ENCODE data around the gene UTF1.

UTF1 gene

DNA sequence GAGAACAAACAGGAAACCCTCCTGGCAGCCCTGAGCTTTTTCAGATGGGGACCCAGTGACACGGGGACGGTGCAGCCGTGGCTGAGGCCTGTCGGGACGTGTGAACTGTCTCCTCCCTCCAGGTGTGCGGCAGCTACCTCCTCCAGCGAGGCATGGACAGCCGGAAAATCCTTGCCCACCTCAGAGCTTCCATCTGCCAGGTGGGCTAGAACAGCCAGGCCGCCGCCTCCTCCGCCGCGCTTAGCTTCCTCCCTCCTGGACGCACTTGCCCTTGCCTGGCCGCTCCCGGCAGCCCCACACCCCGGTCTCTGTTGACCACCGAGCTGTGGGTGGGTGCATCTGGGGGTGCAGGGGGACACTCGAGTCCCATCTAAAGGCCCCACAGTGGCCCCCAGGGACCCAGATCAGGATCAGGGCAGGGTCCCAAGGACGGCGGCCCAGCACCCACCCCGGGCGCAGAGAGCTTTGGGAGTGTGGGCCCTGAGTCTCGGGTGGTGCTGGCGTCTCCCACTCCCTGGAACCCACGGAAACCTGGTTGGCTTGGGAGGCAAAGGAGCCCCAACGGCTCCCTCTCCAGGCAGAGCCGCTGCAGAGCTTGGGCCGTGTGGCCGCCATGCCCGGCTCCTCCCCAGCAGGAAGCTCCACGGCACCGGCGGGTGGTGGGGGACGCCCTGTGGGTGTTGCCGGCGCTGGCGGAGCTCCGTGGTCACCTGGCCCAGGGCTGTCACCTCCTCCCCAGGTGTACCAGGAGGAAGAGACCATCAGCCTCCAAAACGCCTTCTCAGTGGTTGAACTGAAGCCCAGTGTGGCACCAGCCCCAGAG lies 32.9 kb upstream of the UTF1 start:
- DNase-seq (ENCODE audit: low read depth in 2 of 2) = no peak

DNA sequence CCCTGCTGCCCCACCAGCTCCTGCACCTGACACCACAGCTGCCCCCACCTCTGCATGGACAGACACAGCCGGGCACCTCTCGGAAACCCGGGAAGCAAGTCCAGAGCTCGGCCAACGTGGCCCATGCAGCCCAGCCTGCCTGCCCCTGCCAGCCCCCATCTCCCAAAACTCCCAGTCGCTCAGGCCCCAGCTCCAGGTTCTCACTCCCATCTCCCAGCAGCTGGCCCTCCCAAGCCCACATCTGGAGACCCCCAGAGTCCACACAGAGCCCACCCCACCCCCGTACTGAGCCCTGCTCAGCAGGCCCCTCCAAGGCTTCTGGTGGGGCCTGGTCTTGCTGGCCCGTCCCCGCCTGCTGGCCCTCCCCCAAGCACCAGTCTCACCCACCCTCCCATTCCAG lies 32.2 kb upstream of the UTF1 start:
- DNase-seq (ENCODE audit: low read depth in 2 of 2) = no peak

DNA sequence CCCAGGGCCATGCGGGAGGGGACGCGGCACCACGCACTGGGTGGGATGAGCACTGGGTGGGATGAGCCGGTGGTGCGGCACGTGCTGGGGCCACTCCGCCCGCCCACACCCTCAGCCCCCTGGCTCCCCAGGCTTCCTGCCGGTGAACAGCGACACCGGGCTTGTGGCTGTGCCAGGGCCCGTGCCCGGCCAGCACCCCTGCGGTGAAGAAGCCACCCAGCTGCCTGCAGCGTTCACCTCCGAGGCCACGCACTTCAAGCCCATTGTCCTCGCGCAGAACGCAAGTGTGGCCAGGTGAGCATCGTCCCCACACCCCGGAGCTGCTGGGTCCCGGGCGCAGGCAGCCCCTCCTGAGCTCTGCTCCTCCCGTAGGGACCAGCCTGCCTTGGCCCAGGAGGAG lies 31.8 kb upstream of the UTF1 start:
- DNase-seq (ENCODE audit: low read depth in 2 of 2) = no peak

DNA sequence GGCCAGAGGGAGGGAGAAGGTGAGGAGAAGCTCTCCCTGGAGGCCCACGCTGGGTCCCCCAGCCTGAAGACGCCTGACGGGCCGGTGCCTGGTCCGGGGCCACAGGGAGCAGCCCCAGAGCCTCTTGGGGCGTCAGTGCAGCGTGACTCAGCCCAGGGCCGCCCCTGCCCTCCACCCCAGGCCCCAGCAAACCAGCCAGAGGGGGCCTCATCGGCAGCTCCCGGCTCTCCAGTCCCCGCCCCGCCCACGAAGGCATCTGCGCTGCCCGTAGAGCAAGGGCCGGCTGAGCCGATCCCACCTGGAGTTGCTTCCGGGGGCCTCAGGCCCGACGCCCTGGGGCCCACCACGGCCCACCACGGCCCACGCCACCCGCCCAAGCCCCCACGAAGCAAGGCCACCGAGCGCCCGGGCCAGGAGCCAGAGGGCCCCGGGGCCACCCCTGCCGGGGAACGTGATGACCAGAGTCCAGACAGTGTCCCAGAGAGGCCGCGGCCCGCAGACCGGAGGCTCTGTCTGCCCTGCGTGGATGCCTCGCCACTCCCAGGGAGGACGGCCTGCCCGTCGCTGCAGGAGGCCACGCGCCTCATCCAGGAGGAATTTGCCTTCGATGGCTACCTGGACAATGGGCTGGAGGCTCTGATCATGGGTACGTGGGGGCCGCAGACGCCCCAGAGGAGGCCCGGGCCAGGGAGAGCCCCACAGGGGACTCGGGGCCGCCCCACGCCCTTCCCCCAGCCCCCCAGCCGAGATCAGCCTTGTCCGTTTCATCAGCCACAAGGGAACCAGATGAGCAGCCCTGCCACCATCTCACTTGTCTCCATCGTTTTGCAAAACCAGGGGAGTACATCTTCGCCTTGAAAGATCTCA lies 31.2 kb upstream of the UTF1 start:
- no peak for DNase-seq (ENCODE audit: low read depth in 2 of 2)

DNA sequence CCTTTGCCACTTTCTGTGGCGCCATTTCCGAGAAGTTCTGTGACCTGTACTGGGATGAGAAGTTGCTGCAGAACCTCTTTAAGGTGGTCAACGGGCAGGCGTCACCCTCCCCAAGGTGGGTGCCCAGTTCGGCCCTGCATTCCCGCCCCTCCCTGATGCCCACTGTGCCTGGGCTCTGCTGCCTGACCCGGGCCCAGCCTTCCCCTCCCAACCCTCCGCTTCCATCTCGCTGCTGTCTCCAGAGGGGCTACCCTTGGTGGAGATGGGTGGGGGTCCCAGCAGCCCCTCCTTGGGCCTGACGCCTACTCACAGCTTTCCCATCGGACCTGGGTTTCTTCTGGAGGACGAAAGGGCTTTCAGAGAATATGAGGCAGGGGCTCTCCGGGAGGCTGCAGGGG lies 30.5 kb upstream of the UTF1 start:
- DNase-seq (ENCODE audit: low read depth in 2 of 2) = no peak

DNA sequence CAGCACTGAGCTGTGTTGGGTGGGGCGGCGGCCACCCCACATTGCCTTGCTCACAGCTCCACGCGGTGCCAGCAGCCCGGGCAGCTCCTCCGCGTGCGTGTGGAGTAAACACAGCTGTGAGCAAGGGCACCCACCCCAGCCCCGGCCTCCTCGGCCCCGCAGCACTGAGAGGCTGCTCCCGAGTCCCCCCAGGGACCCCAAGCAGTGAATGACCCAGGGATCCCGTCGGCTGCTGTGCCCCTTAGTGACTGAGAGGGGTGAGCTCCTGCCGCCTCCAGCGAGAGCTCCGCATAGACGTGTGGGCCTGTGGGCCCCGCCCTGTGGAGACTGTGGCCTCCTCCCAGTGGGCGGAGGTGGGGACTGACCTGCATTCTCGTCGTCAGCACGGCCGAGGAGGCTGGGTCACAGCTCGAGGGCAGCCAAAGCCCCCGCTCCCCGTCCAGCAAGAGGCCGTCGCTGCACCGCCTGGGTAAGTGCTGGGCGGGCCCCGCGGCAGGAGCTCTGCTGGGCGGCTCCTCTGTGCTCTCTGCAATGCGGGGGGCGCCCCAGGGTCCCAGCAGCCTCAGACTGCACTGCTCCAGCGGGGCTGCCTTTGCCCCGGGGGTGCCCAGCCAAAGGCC lies 29.9 kb upstream of the UTF1 start:
- DNase-seq (ENCODE audit: low read depth in 2 of 2) = no peak

DNA sequence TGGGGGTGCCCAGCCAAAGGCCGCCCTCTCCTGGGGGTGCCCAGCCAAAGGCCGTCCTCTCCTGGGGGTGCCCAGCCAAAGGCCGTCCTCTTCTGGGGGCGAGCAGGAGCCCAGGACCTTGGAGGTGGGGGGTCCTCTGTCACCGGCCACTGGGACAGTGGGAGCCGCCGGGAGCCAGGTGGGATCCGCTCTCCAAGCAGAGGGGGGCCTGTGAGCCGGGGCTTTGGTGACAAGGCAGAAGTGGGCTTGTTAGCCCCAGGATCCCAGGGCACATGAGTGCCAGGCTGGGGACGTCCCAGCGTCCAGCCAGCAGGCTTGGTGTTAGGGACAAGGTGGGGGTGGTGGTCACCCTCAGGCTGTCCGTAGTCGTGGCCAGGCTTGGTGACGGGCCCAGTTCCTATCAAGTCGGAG lies 29.4 kb upstream of the UTF1 start:
- no peak for DNase-seq (ENCODE audit: low read depth in 2 of 2)

DNA sequence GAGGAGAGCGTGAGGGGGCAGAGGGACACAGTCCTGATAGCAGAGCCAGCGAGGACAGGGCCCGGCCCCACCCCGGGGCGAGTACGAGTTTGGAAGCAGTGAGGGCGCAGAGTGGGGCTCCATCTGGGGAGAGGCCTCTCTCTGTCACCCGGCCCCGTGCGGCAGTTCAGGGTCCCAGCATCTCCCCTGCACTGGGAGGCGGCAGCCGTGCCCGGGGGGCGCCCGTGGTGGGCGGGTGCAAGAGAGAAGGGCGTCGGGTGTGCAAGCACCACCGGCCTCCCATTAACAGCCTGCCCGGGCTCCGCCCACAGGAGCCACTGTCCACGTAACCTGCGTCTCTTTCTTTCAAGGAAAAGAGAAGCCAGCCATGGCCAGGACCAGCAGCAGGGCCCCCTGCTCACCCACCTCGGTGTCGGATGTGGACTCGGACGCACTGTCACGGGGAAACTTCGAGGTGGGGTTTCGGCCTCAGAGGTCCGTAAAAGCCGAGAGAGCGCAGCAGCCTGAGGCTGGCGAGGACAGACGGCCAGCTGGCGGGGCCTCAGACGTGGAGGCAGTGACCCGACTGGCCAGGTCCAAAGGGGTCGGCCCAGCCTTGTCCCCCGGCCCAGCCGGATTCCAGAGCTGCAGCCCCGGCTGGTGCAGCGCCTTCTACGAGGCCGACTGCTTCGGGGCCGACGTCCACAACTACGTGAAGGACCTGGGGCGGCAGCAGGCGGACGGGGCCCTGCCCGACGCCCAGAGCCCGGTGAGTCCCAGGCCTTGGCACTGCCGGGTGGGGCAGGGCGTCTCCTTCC lies 28.7 kb upstream of the UTF1 start:
- DNase-seq (ENCODE audit: low read depth in 2 of 2) = no peak

DNA sequence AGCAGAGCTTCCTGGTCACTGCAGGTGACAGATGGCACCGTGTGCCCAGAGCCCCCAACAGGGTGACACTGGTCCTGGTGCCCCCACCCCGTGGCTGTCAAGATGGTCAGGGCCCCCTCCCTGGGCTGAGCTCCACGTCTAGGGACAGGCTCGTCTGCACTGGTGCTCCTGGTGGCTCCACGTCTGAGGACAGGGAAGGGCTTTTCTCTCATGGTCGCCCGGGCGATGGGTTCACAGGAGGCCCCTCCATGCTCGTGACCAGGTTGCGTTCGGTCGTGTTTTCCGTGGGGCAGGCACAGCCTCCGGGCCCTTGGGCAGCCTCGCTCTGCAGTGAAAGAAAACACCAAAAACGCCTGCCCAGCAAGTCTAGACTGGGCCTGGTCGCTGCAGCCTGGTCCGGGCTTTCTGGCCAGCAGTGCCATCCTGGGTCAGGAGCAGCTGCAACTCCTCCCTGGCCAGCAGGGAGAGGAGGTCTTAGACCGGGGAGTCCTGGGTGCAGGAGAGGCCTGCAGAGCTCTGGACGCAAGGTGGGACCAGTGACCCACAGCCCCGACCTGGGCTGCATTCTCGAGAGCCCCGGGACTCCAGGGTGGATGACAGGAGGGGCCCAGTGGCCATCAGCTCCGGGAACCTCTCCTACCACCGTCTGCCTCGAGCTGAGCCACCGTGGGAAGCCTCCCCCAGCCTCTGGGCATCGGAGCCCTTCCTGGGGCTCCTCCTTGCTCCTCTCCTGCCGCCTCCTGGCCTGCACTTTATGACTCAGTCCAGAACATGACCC lies 27.9 kb upstream of the UTF1 start:
- DNase-seq (ENCODE audit: low read depth in 2 of 2) = no peak

DNA sequence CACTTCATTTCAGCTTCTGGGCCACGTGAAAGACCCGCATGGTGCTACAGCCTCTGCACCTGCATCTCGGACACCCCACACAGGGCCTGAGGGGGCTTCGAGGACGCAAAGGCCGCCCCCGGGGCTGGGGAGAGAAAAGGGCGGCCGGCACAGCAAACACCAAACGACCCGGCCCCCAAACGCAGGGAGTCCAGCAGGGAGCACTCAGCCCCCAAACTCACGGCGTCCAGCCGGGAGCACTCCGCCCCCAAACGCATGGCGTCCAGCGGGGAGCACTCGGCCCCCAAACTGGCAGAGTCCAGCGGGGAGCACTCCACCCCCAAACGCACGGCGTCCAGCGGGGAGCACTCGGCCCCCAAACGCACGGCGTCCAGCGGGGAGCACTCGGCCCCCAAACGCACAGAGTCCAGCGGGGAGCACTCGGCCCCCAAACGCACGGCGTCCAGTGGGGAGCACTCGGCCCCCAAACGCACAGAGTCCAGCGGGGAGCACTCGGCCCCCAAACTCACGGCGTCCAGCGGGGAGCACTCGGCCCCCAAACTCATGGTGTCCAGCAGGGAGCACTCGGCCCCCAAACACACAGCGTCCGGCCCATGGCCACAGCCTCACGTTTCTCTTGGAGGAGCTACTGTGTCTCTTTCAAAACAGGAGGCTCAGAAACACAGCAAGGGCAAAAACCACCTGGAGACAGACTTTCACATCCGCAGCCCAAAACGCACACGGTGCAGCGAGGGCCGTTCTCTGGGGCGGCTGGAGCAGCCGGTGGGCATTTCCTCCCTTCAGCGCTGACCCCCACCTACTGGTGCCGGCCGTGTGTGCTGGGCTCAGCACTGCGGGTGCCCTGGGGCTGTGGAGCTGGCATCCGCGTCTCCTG lies 27.0 kb upstream of the UTF1 start:
- no peak for DNase-seq (ENCODE audit: low read depth in 2 of 2)

DNA sequence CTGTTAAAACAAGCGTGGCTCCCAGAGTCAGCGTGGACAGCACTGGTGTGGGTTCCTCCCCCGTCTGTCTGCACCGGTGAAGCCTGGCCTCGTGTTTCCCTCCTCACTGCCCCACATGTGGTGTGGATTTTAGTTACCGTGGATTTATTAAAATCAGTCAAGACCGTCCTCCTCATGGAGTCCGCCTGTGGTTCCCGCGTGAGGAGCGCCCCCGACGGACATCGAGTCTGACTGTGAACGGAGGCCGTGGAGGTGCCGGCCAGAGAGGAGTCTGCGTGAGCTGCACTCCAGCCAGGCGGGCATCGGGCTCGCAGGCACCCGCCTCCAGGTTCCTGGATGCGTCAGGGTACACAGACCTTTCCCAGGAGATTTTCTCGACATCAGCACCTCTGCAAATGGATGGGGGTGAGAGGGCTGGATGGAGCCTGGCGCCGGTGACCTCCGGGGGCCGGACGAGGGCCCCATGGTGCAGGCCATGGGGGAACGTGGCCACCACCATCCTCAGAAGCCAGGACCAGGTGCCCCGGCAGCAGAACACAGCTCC lies 26.3 kb upstream of the UTF1 start:
- no peak for DNase-seq (ENCODE audit: low read depth in 2 of 2)

DNA sequence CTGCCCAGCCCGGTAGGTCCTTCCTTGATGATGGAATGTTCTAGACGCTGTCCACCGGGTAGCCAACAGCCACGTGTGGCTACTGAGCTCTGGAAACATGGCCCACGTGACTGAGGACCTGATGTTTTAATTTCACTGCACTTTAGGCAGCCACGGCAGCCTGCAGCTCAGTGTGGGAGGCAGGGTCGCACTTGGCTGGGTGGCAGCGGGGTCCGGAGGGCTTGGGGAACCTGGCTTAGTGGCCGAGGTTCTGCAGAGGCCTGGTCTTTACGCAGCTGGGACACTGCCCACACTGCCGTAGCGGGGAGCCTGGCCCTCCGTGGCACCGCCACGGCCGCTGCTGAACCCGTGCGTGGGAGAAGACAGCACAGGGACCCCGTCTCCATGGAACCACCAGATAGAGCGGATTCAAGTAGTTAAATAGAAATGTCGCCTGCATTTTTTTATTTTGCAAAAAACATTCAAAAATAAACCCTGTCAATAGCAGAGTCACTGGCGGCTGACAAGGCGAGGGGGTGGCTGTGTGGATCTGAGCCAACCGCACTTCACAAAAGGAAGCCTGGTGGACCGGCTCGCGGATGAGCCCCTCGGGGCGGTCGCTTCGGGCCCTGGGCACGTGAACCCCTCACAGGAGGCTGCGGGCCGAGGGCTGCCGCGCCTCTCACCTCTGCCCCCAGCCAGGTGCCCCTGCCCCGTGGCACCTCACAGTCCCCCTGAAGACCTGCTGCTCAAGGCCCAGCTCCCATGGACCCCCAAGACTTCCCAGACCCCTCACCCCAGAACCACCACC lies 25.6 kb upstream of the UTF1 start:
- no peak for DNase-seq (ENCODE audit: low read depth in 2 of 2)

DNA sequence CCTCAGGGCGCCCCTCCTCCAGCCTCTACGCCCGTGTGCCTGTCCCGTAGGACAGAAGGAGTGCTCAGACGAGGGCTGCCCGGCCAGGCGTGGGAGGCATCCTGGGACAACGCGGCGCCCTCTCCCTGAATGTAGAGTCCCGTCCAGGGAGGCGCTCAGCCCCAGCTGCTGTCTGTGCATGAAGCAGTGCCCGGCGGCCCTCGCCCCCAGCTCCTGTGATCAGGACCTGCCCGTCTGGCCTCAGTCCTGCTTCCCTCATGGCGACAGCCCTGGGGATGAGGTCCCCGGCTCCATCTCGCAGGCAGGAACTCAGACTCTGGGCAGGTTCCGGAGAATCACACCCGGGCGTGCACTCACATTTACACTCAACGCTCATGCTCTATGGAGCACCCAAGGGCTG lies 24.9 kb upstream of the UTF1 start:
- DNase-seq (ENCODE audit: low read depth in 2 of 2) = no peak

DNA sequence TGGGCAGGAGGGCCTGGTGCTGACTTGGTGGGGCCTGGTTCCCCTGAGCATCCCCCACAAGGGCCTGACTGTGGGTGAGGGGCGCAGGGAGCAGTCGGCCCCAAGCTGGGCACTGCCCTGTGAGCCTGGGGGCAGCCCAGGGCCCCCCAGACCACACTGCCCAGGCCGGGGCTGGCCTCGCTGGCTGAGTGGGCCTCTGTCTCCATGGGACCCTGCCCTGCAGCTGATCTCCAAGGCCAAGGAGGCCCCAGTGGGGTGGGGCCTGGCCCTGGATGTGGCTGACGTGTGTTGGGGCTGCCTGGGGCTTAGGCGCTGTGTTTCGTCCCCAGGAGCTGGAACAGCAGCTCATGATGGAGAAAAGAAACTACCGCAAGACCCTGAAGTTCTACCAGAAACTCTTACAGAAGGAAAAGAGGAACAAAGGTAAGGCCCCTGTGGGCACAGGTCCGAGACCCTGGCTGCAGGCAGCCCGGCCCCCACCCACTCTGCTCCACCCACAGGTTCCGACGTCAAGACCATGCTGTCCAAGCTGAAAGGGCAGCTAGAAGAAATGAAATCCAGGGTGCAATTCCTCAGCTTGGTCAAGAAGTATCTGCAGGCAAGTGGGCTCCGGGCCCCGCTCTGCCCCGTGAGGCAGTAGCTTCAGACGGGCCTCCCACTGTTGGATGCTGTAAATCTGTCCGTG lies 23.5 kb upstream of the UTF1 start:
- DNase-seq (ENCODE audit: low read depth in 2 of 2) = no peak

DNA sequence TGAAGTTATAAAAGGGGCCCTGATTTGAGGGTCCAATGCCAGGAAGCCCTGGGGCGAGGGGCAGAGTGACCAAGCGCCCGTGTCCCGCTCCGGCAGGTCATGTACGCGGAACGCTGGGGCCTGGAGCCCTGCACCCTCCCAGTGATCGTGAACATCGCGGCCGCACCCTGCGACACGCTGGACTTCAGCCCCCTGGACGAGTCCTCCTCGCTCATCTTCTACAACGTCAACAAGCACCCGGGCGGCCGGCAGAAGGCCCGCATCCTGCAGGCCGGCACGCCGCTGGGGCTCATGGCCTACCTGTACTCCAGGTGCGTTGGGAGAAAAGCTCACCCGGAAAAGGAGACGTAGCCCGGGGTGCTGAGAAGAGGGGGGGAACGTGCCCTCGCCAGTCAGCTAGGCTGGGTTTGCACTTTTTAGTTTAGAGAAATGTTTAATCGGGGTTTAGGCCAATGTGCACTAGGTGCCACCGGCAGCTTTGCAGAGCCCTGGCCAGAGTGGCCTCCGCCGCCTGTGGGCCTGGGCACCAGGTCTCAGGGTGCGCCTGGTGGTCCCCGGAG lies 22.9 kb upstream of the UTF1 start:
- no peak for DNase-seq (ENCODE audit: low read depth in 2 of 2)

DNA sequence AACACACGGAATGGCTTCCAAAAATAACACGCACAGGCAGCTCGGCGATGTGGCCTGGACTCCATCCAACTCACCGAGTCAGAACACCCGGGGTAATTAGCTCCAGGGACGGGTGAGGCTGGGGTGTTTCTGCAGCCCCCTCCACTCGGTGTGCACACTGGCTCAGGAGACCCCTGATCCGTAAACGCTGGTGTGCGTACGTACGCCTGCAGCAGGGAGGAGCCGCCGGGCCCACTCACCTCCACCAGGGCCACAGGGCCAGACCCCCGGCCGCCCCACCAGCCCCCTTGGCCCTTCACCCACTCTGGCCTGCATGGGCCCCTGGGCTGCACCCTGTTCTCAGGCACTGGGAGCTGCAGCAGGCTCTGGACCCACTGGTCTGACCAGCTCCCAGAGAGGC lies 22.4 kb upstream of the UTF1 start:
- no peak for DNase-seq (ENCODE audit: low read depth in 2 of 2)

DNA sequence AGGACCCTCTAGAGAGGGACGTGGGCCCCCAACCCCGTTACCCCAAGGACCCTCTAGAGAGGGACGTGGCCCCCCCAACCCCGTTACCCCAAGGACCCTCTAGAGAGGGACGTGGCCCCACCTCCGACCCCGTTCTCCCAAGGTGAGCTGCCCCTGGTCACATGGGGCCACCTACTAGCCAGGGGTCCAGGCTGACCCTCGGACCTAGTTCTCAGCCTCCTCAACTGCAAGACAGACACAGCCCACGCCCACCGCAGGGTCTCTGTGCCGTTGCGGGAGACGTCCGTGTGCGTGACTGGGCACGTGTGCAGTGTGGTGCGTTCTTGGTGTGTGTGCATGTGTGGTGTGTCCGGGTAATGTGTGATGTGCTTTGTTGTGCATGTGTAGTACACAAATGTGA lies 21.6 kb upstream of the UTF1 start:
- no peak for DNase-seq (ENCODE audit: low read depth in 2 of 2)

DNA sequence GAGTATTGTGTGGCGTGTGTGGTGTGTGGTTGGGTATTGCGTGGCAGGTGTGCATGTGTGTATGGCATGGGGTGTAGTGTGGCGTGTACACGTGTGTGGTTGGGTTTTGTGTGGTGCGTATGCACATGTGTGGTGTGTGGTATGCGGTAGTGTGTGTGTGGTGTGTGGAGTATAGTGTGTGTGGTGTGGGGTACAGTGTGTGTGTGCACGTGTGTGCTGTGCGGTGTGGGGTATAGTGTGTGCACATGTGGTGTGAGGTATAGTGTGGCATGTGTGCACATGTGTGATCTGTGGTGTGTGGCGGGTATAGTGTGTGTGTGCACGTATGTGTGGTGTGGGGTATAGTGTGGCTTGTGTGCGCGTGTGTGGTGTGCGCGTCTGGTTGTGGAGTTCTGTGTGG lies 20.9 kb upstream of the UTF1 start:
- DNase-seq (ENCODE audit: low read depth in 2 of 2) = no peak

All from stimulated activated CD4-positive, alpha-beta T cell treated with anti-CD3 and anti-CD28 coated beads, Interleukin-15, amount 100 ng/mL, for 48 hours (primary cell).